HG03060 (cell line): ENCODE results near the gene LONRF3.
A peak's percentile ranks its signal among the peaks of the same experiment; 100 is the strongest.
"Not testable (repeated sequence)": the region's sequence is repeated elsewhere in the genome, so short reads cannot be mapped to it uniquely, and the experiment has no call there.

Source experiments
- ATAC-seq: cut with Tn5 transposase; IDR thresholded peaks from one replicate; pipeline ENCODE4 v1.9.1; 2021; ENCODE audit warnings: low read depth, moderate number of reproducible peaks; ENCODE audit not compliant: unreplicated experiment

The LONRF3 gene

GRCh38 chrX:118980761-118981160 is 6.3 kb downstream of the LONRF3 start:
- no peak for ATAC-seq

- ATAC-seq = no peak
Observed at GRCh38 chrX:118983513-118983912, 9.1 kb downstream of the LONRF3 start.

GRCh38 chrX:118988911-118989310 is 14.5 kb downstream of the LONRF3 start:
- no peak for ATAC-seq

GRCh38 chrX:118989886-118990285 is 15.5 kb downstream of the LONRF3 start:
- no peak for ATAC-seq

- no peak for ATAC-seq
Observed at GRCh38 chrX:118990512-118991227, 16.3 kb downstream of the LONRF3 start.

GRCh38 chrX:118992441-118993121 is 18.2 kb downstream of the LONRF3 start:
- not testable (repeated sequence) for ATAC-seq

GRCh38 chrX:119003462-119003861 is 29.0 kb downstream of the LONRF3 start:
- no peak for ATAC-seq

- ATAC-seq = no peak
Observed at GRCh38 chrX:119004920-119005524, 30.6 kb downstream of the LONRF3 start.

- ATAC-seq = no peak
Observed at GRCh38 chrX:119007189-119007770, 32.9 kb downstream of the LONRF3 start.

GRCh38 chrX:119008110-119008744 is 33.8 kb downstream of the LONRF3 start:
- ATAC-seq = no peak

- no peak for ATAC-seq
Observed at GRCh38 chrX:119009071-119009470, 34.7 kb downstream of the LONRF3 start.

- no peak for ATAC-seq
Observed at GRCh38 chrX:119010491-119010890, 36.1 kb downstream of the LONRF3 start.

- ATAC-seq = no peak
Observed at GRCh38 chrX:119013164-119013563, 38.7 kb downstream of the LONRF3 start.

GRCh38 chrX:119015407-119016237 is 41.2 kb downstream of the LONRF3 start:
- peak; percentile 91 for ATAC-seq

GRCh38 chrX:119017077-119017476 is 42.7 kb downstream of the LONRF3 start:
- no peak for ATAC-seq

- no peak for ATAC-seq
Observed at GRCh38 chrX:119025900-119026299, 51.5 kb downstream of the LONRF3 start.

GRCh38 chrX:119026344-119026743 is 51.9 kb downstream of the LONRF3 start:
- not testable (repeated sequence) for ATAC-seq

GRCh38 chrX:119027960-119028732 is 53.7 kb downstream of the LONRF3 start:
- not testable (repeated sequence) for ATAC-seq

GRCh38 chrX:119028733-119029330 is 54.4 kb downstream of the LONRF3 start:
- ATAC-seq = no peak
